ENCODE data around the gene LAMA2. TPM values are rescaled to one million over a fixed set of nuclear protein-coding genes. Genes with fewer than 3 reads are reported as not detected.

LAMA2 gene
- total and polyA plus RNA-seq, 2 donors (not counting 3 experiments of a cell fraction or from before 2014, with no cell fraction given) = 0.51 to 0.75 TPM

GRCh38 chr6:129342243-129342642 is 459.3 kb downstream of the LAMA2 start:
- Histone ChIP-seq H4K20me1 (replicated peaks; ENCODE audit: control insufficient read depth, extremely low read depth, insufficient read depth, low read length) (no peaks in the 10 kb centered on the region), H3K79me2 (ENCODE audit: control insufficient read depth, insufficient read depth, low read length) (no peaks in the 10 kb centered on the region), H3K4me2 (ENCODE audit: insufficient read depth, low read length) (no peak overlapping the region), H3K27me3 (ENCODE audit: control insufficient read depth in 2 of 2, insufficient read depth in 2 of 2, low read length in 2 of 2) (no peaks in the 10 kb centered on the region), H2AFZ (ENCODE audit: low read depth, low read length) (no peak overlapping the region), H3K4me3 (replicated peaks in 1 of 3; ENCODE audit: insufficient read depth in 1 of 3, low read depth in 1 of 3, low read length in 3 of 3) (no peak overlapping the region), H3K9me3 (replicated peaks; ENCODE audit: control insufficient read depth, insufficient read depth, low read length) (no peaks in the 10 kb centered on the region), H3K4me1 (ENCODE audit: control insufficient read depth, extremely low read depth, insufficient read depth, low read length) (peaks cover 31% of the 10 kb centered on the region), H3K36me3 (ENCODE audit: control insufficient read depth in 2 of 2, extremely low read depth in 1 of 2, insufficient read depth in 2 of 2, low read length in 2 of 2) (no peaks in the 10 kb centered on the region), H3K27ac (ENCODE audit: insufficient read depth, low read depth, low read length) (no peak overlapping the region), H3K9ac (replicated peaks; ENCODE audit: extremely low read depth, insufficient read depth, low read length) (no peak overlapping the region), H3K9me1 (replicated peaks; ENCODE audit: control insufficient read depth, extremely low read depth, insufficient read depth, low read length) (no peaks in the 10 kb centered on the region)
- intact Hi-C loops (cut with micrococcal nuclease) = no loop called here
- DNase-seq (ENCODE audit: low read depth, low spot score) (no peak), FAIRE-seq (no peak)
- POLR2A ChIA-PET = interaction anchor here (0.6 kb wide), 1 partner anchor 799 kb away, joined by 5 read pairs; no protein-coding TSS in a partner anchor
- no TSS peak for BruUV-seq (replicated peaks)
- dilution Hi-C loops (cut with MboI; ENCODE audit: extremely low pct_ligation_motif_present, low sequenced_read_pairs) = no loop called here
- TF ChIP-seq MYC (IDR thresholded peaks at IDR 0.05; ENCODE audit: low read depth, low read length) (no peak), GATA2 (IDR thresholded peaks at IDR 0.05; ENCODE audit: insufficient read depth, insufficient read length, low read depth, low read length) (no peak), EZH2 (IDR thresholded peaks at IDR 0.05; ENCODE audit: borderline replicate concordance, low read depth, low read length, severe bottlenecking) (no peak), MAX (IDR thresholded peaks at IDR 0.05; ENCODE audit: insufficient read depth, insufficient read length) (no peak), POLR2A (IDR thresholded peaks at IDR 0.05; ENCODE audit: low read depth, low read length) (no peak), CTCF (IDR thresholded peaks at IDR 0.05; ENCODE audit: extremely low read depth in 1 of 2, insufficient read depth in 1 of 2, low read depth in 1 of 2, low read length in 2 of 2) (no peak), POLR2AphosphoS5 (IDR thresholded peaks at IDR 0.05; ENCODE audit: insufficient read depth, low read depth, low read length) (no peak), JUN (IDR thresholded peaks at IDR 0.05; ENCODE audit: borderline replicate concordance, insufficient read depth, insufficient read length, low read depth) (no peak), FOS (IDR thresholded peaks at IDR 0.05; ENCODE audit: borderline replicate concordance, insufficient read depth, low read length) (no peak)
- CTCF ChIA-PET = no interaction called here

Data from endothelial cell of umbilical vein (primary cell).